Sigmoid colon (tissue), 4 donors: ENCODE results near the gene FGF14.

Source experiments
- CTCF ChIP-seq, 4 experiments: fragments of 450-650 bp in 3 of 4; fragments of 200-600 bp in 1 of 4; IDR thresholded peaks; one replicate each; pipeline ENCODE4 v1.5.1; 2016 to 2019; ENCODE audit warnings: antibody characterized with exemption in 4 of 4, mild to moderate bottlenecking in 3 of 4, moderate library complexity in 2 of 4
- EP300 ChIP-seq, 4 donors: sonication (generic); formaldehyde crosslinking; IDR thresholded peaks; one replicate each; pipeline ENCODE4 v1.6.1; 2017; ENCODE audit warnings: antibody characterized with exemption in 4 of 4

- TF ChIP-seq CTCF (IDR thresholded peaks at IDR 0.05) (no peak), EP300 (IDR thresholded peaks at IDR 0.05) (no peak)
These were observed 532.3 kb downstream of the FGF14 start for GRCh38 chr13:101869553-101869952.
